Gastrocnemius medialis (tissue), 4 donors: ENCODE data around the gene PCED1B.

Experiments
- POLR2A ChIP-seq, 2 donors: fragments of 450-650 bp; IDR thresholded peaks; one replicate each; pipeline ENCODE4 v1.6.1; 2017; ENCODE audit warnings: antibody characterized with exemption in 2 of 2, mild to moderate bottlenecking in 2 of 2, moderate library complexity in 2 of 2
- TF ChIP-seq, protein P1 (sequence below), 5 experiments: fragments of 450-650 bp in 3 of 5; fragments of 200-600 bp in 2 of 5; sonication (generic) in 2 of 5; IDR thresholded peaks in 4 of 5; conservative IDR thresholded peaks in 1 of 5; 1 replicate in 4 of 5; 2 replicates in 1 of 5; pipeline ENCODE4 v1.5.1; 2016 to 2019; ENCODE audit warnings: antibody characterized with exemption in 5 of 5, mild to moderate bottlenecking in 3 of 5, moderate library complexity in 3 of 5

DNA sequence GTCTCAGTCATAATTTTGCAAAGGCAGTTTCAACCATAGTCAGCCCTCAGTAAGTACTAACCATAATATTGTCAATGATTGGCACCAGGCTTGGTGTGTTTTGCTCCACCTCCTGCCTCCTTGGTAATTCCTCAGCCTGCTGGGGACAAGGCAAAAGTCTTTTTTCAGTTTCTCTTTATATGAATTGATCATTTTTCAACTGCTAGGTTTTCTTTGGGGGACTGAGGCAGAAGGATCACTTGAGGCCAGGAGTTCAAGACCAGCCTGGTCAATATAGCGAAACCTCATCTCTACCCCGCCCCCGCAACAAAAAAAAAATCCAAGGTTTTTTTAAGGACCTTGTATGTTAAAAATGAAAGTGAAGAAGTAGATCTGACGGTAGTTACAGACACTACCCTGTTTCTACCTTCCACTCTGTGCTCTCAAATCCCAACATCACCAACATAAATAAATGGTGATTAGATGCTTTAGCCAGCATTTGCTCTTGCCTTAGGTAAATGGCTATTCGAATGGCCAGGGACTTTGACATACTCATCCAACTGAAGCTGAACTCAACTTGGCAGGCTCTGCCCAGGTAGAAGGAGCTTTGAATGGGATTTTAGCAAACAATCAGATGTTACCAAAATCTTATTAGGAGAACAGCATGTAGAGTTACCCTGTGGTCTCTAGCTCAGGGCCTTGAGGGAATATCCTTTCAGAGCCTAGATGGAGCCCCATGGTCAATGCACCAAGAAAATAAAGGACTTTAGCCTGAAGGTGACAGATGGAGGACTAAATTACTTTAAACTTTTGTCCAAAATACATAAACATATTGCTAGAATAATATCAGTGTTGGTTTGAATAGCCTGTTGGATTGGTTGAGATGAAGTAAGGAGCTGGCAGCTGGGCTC is 127.3 kb downstream of the PCED1B start:
- no peak for TF ChIP-seq POLR2A (IDR thresholded peaks at IDR 0.05)
- TF ChIP-seq, protein P1, sequence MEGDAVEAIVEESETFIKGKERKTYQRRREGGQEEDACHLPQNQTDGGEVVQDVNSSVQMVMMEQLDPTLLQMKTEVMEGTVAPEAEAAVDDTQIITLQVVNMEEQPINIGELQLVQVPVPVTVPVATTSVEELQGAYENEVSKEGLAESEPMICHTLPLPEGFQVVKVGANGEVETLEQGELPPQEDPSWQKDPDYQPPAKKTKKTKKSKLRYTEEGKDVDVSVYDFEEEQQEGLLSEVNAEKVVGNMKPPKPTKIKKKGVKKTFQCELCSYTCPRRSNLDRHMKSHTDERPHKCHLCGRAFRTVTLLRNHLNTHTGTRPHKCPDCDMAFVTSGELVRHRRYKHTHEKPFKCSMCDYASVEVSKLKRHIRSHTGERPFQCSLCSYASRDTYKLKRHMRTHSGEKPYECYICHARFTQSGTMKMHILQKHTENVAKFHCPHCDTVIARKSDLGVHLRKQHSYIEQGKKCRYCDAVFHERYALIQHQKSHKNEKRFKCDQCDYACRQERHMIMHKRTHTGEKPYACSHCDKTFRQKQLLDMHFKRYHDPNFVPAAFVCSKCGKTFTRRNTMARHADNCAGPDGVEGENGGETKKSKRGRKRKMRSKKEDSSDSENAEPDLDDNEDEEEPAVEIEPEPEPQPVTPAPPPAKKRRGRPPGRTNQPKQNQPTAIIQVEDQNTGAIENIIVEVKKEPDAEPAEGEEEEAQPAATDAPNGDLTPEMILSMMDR (IDR thresholded peaks at IDR 0.05 in 4 of 5, conservative IDR thresholded peaks at IDR 0.05 in 1 of 5), result no peak
